HepG2 (cell line): Measurements from ENCODE around the gene MNX1. TPM values are rescaled to one million over a fixed set of nuclear protein-coding genes. Genes with fewer than 3 reads are reported as not detected.
A peak's percentile ranks its signal among the peaks of the same experiment; 100 is the strongest.

Experiments
- ATM ChIP-seq: fragments of 450-650 bp; IDR thresholded peaks from 2 replicates; pipeline ENCODE4 v1.7.1; 2017; ENCODE audit warnings: mild to moderate bottlenecking, borderline replicate concordance
- ATRX ChIP-seq: sonication (generic); formaldehyde crosslinking; IDR thresholded peaks from 2 replicates; pipeline ENCODE4 v1.4.0; 2020; ENCODE audit warnings: missing genetic modification reagents, borderline replicate concordance
- BHLHE40 ChIP-seq: IDR thresholded peaks from 2 replicates; pipeline ENCODE4 v1.6.1; 2011; ENCODE audit warnings: low read length, improper control_type of control experiment
- GABPB1 ChIP-seq: IDR thresholded peaks from 2 replicates; pipeline ENCODE4 v1.6.1; 2016; ENCODE audit warnings: mild to moderate bottlenecking, missing genetic modification reagents, moderate library complexity, missing compliant biosample characterization
- HES4 ChIP-seq: sonication (generic); formaldehyde crosslinking; IDR thresholded peaks from 2 replicates; pipeline ENCODE4 v1.9.0; 2021; ENCODE audit warnings: mild to moderate bottlenecking, missing genetic modification reagents, borderline replicate concordance
- HOXA9 ChIP-seq: sonication (generic); formaldehyde crosslinking; IDR thresholded peaks from 2 replicates; pipeline ENCODE4 v1.8.1; 2022; ENCODE audit warnings: missing genetic modification reagents, mild to moderate bottlenecking, moderate library complexity, borderline replicate concordance
- KDM3A ChIP-seq: IDR thresholded peaks from 2 replicates; pipeline ENCODE4 v1.6.1; 2018; ENCODE audit warnings: low read depth, missing compliant biosample characterization
- MLXIP ChIP-seq: sonication (generic); formaldehyde crosslinking; IDR thresholded peaks from 2 replicates; pipeline ENCODE4 v1.9.0; 2021; ENCODE audit warnings: missing genetic modification reagents, borderline replicate concordance
- NR2C2 ChIP-seq: sonication (generic); formaldehyde crosslinking; IDR thresholded peaks from 2 replicates; pipeline ENCODE4 v1.4.0; 2020; ENCODE audit warnings: missing genetic modification reagents, mild to moderate bottlenecking, moderate library complexity, borderline replicate concordance
- SP1 ChIP-seq, 2 experiments: fragments of 450-650 bp in 1 of 2; sonication (generic) in 1 of 2; formaldehyde crosslinking in 1 of 2; IDR thresholded peaks; 2 replicates each; pipeline versions ENCODE4 v1.4.0 to v1.6.1; 2016 to 2020; ENCODE audit warnings: missing genetic modification reagents in 1 of 2
- TFAP4 ChIP-seq: sonication (generic); IDR thresholded peaks from 2 replicates; pipeline ENCODE4 v1.6.1; 2016; ENCODE audit warnings: low read depth, borderline replicate concordance
- TOE1 ChIP-seq: sonication (generic); formaldehyde crosslinking; IDR thresholded peaks from 2 replicates; pipeline ENCODE4 v1.4.0; 2020; ENCODE audit warnings: mild to moderate bottlenecking, missing genetic modification reagents
- ZBTB26 ChIP-seq: IDR thresholded peaks from 2 replicates; pipeline ENCODE4 v1.6.1; 2016; ENCODE audit warnings: missing compliant biosample characterization, missing genetic modification reagents, borderline replicate concordance
- ZFP1 ChIP-seq: IDR thresholded peaks from 2 replicates; pipeline ENCODE4 v1.6.1; 2016
- ZFX ChIP-seq: sonication (generic); formaldehyde crosslinking; IDR thresholded peaks from 2 replicates; pipeline ENCODE4 v1.4.0; 2020; ENCODE audit warnings: mild to moderate bottlenecking, low read depth, missing genetic modification reagents, moderate library complexity
- ZNF460 ChIP-seq: sonication (generic); formaldehyde crosslinking; IDR thresholded peaks from 2 replicates; pipeline ENCODE4 v1.5.1; 2020; ENCODE audit warnings: missing genetic modification reagents, mild to moderate bottlenecking, borderline replicate concordance
- ZNF543 ChIP-seq: sonication (generic); formaldehyde crosslinking; IDR thresholded peaks from 2 replicates; pipeline ENCODE4 v1.4.0; 2020; ENCODE audit warnings: mild to moderate bottlenecking, missing genetic modification reagents
- ZNF768 ChIP-seq: sonication (generic); formaldehyde crosslinking; IDR thresholded peaks from 2 replicates; pipeline ENCODE4 v1.4.0; 2020; ENCODE audit warnings: missing genetic modification reagents
- ZNF773 ChIP-seq: sonication (generic); formaldehyde crosslinking; IDR thresholded peaks from 2 replicates; pipeline ENCODE4 v1.4.0; 2020; ENCODE audit warnings: missing genetic modification reagents, borderline replicate concordance
- ZNF83 ChIP-seq: sonication (generic); formaldehyde crosslinking; IDR thresholded peaks from 2 replicates; pipeline ENCODE4 v1.4.0; 2020; ENCODE audit warnings: missing genetic modification reagents, mild to moderate bottlenecking, borderline replicate concordance
- polyA plus RNA-seq, 8 experiments: library from polyadenylated mRNA; depleted of rRNA in 3 of 8; stranded (reverse) in 7 of 8; unstranded in 1 of 8; fragments of >200 nt; fragmentation: Illumina TruSeq in 4 of 8; extraction: Trizol in 4 of 8; gene quantifications; 2 replicates each; pipeline versions ENCODE4 v1.2.1 to v1.2.3, GENCODE V29; 2011 to 2016; ENCODE audit warnings: low read depth in 4 of 8, missing spikeins in 1 of 8, mixed read lengths in 1 of 8; ENCODE audit not compliant: insufficient read depth in 1 of 8
- total RNA-seq, 5 experiments: library from RNA; depleted of rRNA; stranded (reverse); fragments of >200 nt; fragmentation: Illumina TruSeq; extraction: Trizol; gene quantifications; 2 replicates each; pipeline ENCODE4 v1.2.3, GENCODE V29; 2016; ENCODE audit warnings: low read depth in 1 of 5
- TF ChIP-seq, protein P1 (sequence below): sonication (generic); formaldehyde crosslinking; conservative IDR thresholded peaks from 2 replicates; pipeline ENCODE4 v1.8.0; 2022; ENCODE audit warnings: mild to moderate bottlenecking, moderate library complexity, missing genetic modification reagents

MNX1 gene
- total and polyA plus RNA-seq, 2 of the 13 experiments (the other 11 are each of a cell fraction or from before 2014, with no cell fraction given), result 0.94 to 6.1 TPM

DNA sequence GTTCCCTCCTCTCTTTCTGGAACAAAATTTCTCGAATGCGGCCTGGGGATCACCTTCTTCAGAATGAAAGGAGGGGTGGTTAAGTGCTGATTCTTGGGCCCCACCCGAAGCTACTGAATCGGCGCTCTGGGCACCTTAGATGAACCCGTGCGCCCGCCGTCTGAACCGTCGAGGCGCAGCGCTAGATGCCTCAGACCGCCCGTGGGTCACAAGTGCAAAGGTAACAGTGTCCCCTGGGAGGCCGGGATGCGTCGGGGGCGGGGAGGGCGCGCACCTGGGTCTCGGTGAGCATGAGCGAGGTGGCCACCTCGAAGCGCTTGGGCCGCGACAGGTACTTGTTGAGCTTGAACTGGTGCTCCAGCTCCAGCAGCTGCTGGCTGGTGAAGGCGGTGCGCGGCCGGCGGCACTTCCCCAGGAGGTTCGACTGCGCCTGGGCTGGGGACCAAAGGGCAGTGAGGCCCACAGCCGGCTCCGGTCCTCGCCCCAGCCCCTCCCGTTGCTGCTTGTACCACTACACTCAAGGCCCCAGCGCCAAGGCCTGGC is 4.2 kb downstream of the MNX1 start (continued):
- TF ChIP-seq, protein P1, sequence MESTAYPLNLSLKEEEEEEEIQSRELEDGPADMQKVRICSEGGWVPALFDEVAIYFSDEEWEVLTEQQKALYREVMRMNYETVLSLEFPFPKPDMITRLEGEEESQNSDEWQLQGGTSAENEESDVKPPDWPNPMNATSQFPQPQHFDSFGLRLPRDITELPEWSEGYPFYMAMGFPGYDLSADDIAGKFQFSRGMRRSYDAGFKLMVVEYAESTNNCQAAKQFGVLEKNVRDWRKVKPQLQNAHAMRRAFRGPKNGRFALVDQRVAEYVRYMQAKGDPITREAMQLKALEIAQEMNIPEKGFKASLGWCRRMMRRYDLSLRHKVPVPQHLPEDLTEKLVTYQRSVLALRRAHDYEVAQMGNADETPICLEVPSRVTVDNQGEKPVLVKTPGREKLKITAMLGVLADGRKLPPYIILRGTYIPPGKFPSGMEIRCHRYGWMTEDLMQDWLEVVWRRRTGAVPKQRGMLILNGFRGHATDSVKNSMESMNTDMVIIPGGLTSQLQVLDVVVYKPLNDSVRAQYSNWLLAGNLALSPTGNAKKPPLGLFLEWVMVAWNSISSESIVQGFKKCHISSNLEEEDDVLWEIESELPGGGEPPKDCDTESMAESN (CRISPR knock-in tag), result no peak
- TF ChIP-seq ZNF543 (CRISPR knock-in tag) (no peak), TFAP4 (no peak), TOE1 (CRISPR knock-in tag) (no peak), NR2C2 (CRISPR knock-in tag) (no peak), ATRX (CRISPR knock-in tag) (no peak), HOXA9 (CRISPR knock-in tag) (no peak), HES4 (CRISPR knock-in tag) (no peak), GABPB1 (peak; percentile 29; the same call in 1 of the 2 replicates), ZNF773 (no peak), ATM (no peak), SP1 (IDR thresholded peaks at IDR 0.05) (no peak), SP1 (CRISPR knock-in tag; IDR thresholded peaks at IDR 0.05) (no peak), MLXIP (no peak), ZNF83 (CRISPR knock-in tag) (no peak), KDM3A (no peak), ZFX (peak; percentile 59), ZBTB26 (CRISPR knock-in tag) (no peak), ZNF460 (CRISPR knock-in tag) (no peak), BHLHE40 (no peak), ZNF768 (0 out of 2 replicates have a peak, but pooled peaks have one; percentile 21), ZFP1 (CRISPR knock-in tag) (no peak)
